GM15510 (cell line): ENCODE data around the gene SYNRG.

ENCODE experiments used
- POLR2A ChIP-seq: IDR thresholded peaks from 3 replicates; pipeline ENCODE4 v1.6.1; 2011; ENCODE audit warnings: borderline replicate concordance; ENCODE audit not compliant: insufficient read length; ENCODE audit errors: extremely low read depth

The SYNRG gene

DNA sequence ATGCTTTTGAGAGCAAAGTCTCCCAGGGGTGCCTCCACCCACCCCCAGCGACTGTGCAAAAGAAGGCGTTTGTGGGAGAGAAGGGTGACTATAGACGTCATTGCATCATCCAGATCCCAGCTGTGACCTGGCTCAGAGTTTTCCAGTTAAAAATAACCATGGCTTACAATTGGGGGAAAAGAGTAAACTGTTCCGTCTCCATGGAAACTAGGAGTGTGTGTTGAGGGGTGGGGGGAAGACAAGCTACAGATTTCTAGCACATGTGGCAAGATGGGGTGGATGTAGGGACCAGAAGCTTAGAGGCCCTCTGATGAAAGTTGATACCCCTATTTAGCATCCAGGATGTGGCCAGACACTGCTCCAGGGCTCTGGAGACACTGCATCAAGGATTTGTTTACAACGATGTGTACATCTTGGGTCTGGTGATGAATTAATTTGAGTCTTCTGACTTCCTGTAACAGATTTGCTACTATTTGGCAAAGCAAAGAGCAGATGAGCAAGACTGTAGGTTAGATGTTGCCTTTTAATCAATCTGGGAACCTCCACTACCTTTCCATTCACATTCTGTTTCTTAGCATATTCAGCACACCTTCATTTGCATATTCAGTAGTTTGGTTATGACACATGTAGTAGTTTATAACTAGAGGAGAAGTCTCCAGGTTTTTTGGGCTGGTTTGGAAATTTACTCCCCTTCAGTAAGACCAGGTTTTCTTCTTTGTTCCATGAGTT lies 125.7 kb downstream of the SYNRG start:
- TF ChIP-seq POLR2A, result no peak

DNA sequence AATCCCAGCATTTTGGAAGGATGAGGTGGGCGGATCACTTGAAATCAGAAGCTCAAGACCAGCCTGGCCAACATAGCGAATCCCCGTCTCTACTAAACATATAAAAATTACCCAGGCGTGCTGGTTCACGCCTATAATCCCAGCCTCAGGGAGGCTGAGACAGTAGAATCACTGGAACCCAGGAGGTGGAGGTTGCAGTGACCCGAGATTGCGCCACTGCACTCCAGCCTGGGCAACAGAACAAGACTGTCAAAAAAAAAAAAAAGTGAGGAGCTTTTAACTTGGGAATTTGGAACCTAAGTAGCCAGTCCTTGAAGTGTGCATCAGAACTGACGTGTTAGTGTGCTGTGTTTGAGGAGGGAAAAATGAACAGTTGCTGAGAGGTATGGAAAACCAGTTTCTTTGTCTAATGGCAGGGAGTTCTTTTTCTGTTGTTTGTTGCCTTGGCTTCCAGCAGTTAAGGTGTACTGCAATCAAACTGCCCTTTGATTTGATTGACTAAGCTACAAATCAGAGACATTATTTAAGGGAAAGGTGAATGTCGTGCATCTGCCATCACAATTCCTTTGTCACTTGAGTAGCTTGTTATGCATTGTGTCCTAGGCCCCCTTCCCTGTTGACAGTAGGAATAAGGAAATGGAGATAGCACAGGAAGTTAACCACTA lies 128.1 kb downstream of the SYNRG start:
- TF ChIP-seq POLR2A, result no peak

DNA sequence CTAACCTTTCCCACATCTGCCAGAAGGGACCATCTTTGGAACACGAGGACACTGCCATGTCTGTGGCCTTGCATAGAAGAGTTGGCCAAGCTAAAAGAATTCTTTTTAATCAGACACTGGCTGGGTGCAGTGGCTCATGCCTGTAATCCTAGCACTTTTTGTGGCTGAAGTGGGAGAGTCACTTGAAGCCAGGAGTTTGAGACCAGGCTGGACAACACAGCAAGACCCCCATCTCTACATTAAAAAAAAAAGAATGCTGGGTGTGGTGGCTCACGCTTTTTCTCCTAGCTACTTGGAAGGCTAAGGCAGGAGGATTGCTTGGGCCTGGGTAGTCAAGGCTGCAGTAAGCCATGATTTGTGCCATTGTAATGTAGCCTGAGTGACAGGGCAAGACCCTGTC lies 128.8 kb downstream of the SYNRG start:
- TF ChIP-seq POLR2A, result no peak

DNA sequence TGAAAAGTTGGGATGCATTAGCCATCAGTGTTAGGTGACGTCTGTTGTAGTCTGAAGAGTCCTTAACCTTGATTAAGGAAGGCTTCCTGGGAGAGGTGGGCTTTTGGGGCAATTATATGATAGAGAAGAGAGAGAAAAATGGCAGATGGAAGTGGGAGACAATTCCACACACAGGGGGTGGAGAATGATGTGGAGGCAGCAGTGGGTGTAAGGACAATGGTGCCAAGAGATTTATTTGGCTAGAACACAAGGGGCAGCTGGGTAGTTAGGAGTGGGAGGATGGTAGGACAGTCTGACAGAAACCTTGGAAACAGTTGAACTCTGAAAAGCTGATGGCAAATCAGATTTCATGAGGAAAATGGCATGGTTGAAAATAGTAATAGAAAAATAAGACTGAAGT lies 130.2 kb downstream of the SYNRG start:
- TF ChIP-seq POLR2A, result no peak

DNA sequence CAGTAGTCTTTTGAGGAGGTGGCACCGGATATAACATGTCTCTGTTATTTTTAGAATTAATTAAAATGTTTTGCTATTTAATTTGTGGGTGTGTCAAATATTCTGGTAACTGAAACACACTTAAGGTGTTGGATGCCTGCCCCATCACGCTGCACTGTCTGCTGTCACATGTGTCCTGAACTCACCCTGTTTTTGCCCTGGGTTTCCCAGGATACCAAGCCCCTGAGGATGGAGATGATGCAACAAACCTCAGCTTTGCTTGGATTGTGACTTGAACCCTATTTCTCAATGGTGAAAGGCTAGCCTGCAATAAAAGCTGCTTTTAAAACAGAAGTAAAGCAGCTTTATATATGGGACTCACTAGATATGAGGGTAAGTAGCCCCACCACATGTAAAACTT lies 131.0 kb downstream of the SYNRG start:
- TF ChIP-seq POLR2A, result no peak

DNA sequence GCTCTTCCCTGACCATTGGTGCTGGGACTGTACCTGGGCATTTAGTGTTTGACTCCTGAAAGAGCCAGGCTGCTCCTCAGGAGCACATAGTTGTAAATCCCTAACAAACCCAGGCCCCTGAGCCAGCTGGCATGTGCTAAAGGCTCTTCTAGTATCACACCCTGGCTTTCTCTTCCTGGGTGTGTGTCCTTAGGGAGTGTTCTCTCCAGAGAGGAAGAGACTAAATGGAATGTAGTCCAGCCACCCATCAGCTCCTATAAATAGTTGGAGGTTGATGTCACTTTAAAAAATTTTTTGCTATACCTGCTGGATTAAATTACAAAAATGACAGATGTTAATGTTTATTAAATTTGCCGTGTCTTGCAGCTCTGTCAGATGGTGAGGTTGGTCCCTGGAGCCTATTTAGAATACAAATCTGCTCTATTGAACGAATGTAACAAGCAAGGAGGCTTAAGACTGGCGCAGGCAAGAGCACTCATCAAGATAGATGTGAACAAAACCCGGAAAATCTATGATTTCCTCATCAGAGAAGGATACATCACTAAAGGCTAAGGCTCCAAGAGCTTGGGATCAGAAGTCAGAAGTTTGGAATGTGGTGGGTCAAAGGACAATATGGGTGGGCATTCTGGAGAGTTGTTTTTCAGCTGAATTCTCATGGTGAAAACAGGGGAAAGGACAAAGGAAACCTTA lies 132.6 kb downstream of the SYNRG start:
- no peak for TF ChIP-seq POLR2A

DNA sequence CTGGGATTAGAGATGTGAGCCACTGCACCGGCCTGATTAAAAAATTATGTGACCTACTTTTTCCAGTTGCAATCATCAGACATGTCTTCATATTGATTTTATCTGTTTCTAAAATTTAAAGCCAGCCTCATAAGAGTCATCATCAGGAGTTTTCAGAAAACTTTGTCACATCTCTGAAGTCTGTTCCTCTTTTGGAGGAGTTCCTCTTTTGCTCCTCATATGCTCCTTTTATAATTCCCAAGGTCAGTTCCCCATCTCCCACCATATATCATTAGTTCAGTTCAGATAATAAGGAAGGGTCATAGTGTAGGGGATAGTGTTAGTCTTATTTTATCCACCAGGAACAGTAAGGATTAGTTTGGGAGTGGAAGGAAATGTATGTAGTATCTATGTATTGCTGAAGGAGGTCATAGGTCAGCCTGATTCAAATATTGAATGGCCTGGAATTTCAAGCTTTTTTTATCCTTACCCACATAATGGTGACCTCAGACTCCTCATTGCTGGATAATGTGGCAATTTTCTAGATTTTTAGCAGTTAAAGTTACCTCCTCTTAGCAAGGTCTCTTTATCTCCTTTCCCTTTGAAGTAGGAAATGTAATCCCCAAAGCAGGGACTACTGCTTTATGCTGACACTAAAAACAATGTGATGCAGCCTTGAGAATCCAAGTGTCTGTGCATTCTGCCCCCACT lies 133.3 kb downstream of the SYNRG start:
- no peak for TF ChIP-seq POLR2A

DNA sequence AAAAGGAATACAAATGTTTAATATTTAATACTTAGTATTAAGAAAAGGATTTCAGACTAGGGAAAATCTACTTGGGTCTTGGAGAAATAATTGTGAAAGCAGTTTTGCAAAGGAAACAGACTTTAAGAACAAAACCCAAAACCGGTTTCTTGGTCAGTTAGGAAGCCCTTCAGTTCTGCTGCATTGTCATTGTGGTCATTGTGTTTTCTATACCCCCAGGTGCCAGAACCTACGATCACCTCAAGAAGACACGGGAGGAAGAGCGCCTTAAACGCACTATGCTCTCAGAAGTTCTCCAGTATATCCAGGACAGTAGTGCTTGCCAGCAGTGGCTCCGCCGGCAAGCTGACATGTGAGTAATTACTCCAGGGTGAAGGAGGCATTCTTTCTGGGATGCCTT lies 139.0 kb downstream of the SYNRG start:
- no peak for TF ChIP-seq POLR2A

DNA sequence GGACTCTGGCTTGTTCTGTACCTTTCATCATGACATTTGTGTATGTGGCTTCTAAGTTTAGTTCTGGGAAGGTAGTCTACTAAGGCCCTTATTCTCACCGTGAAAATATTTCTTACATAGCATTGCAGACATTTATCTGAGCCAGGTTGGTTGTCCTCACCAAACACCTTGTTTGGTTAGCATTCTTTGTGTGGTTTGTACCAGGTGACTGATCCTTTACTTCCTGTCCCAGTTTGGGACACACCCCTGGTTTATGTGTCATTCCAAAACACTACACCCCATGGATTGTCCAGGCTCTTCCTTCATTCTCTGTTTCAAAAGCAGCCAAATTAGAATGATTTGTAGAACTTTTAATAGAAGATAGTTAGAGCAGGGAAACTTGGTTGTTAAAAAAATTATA lies 142.7 kb downstream of the SYNRG start:
- TF ChIP-seq POLR2A, result no peak

DNA sequence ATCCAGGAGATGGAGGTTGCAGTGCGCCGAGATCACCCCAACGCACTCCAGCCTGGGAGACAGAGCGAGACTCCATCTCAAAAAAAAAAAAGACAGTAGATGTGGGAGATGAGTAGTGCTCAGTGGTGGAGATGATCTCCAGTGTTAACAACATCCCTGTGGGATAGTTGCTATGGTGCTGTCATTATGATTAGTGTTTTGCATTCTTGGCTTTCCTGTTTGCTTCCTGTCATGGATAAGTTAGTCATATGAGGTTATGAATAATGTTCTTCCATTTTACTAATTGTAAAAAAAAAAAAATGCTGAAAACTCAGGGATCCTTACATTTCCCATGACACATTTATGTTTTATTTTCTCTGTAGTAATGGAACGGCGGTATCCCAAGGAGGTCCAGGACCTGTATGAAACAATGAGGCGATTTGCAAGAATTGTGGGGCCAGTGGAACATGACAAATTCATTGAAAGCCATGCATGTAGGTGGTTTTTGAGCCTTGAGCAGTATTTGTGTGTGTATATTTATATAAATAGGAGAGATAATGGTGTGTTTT lies 144.1 kb downstream of the SYNRG start:
- no peak for TF ChIP-seq POLR2A
